Activated naive CD8-positive, alpha-beta T cell treated with anti-CD3 and anti-CD28 coated beads for 36 hours (primary cell): ENCODE data around the gene GATAD2A. TPM values are rescaled to one million over a fixed set of nuclear protein-coding genes. Genes with fewer than 3 reads are reported as not detected.
"Not testable (repeated sequence)": the region's sequence is repeated elsewhere in the genome, so short reads cannot be mapped to it uniquely, and the experiment has no call there.

Experiments used
- DNase-seq: peaks from one replicate; pipeline ENCODE4 v3.0.0; 2021
- H3K27ac Mint-ChIP-seq: one replicate; pipeline ENCODE4 v1.8.0; 2022; ENCODE audit warnings: mild to moderate bottlenecking, moderate library complexity, mixed read lengths
- H3K27me3 Mint-ChIP-seq: one replicate; pipeline ENCODE4 v1.8.0; 2022; ENCODE audit warnings: mild to moderate bottlenecking, mixed read lengths
- H3K36me3 Mint-ChIP-seq: one replicate; pipeline ENCODE4 v1.8.0; 2021; ENCODE audit warnings: mild to moderate bottlenecking, mixed read lengths
- H3K4me1 Mint-ChIP-seq: one replicate; pipeline ENCODE4 v1.8.0; 2021; ENCODE audit warnings: mixed read lengths
- H3K4me3 Mint-ChIP-seq: one replicate; pipeline ENCODE4 v1.8.0; 2022; ENCODE audit warnings: mild to moderate bottlenecking, moderate library complexity, mixed read lengths
- H3K9me3 Mint-ChIP-seq: one replicate; pipeline ENCODE4 v1.8.0; 2022; ENCODE audit warnings: mixed read lengths
- total RNA-seq, 2 experiments: library from RNA; stranded (reverse); gene quantifications; one replicate each; pipeline ENCODE4 v1.2.3, GENCODE V29; 2021

GATAD2A gene
- total RNA-seq, 2 experiments from 2014 or later = 196 to 202 TPM

DNA sequence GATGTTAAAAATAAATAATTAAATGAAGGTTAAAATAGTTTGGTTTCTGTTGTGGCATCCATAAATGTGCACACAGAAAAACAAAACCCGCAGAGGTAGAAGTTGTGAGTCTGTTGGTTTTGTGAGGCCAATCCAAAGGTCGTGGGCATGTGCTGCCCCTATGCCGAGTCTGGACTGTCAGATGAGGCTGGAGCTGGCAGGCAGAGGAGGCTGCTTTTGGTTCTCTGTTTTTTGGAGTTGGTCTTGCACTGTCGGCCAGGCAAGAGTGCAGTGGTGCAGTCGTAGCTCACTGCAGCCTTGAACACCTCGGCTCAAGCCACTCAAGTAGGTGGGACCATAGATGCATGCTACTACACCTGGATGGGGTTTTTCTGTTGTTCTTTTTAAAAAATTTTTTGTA is 66.2 kb downstream of the GATAD2A start:
- no peak overlapping the region for H3K27ac Mint-ChIP-seq
- peaks cover 50% of the 10 kb centered on the region for H3K4me1 Mint-ChIP-seq
- H3K27me3 Mint-ChIP-seq = no peaks in the 10 kb centered on the region
- no peak for DNase-seq
- H3K36me3 Mint-ChIP-seq = peaks cover 51% of the 10 kb centered on the region
- H3K9me3 Mint-ChIP-seq = peaks cover 18% of the 10 kb centered on the region
- no peak overlapping the region for H3K4me3 Mint-ChIP-seq

DNA sequence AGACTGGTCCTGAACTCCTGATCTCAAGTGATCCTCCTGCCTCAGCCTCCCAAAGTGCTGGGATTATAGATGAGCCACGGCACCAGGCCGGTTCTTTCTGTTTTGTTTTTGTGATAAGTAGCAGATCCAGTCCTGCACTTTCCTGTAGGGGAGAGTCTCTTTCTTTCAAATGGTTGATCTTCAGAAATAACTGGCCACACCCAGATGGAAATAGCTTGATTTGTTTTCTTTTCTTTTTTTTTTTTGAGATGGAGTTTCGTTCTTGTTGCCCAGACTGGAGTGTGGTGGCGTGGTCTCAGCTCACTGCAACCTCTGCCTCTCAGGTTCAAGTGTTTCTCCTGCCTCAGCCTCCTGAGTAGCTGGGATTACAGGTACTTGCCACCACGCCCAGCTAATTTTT is 66.6 kb downstream of the GATAD2A start:
- H3K4me3 Mint-ChIP-seq, H3K27ac Mint-ChIP-seq, DNase-seq, H3K27me3 Mint-ChIP-seq: not testable (repeated sequence)
- Mint-ChIP-seq H3K9me3 (peaks cover 16% of the 10 kb centered on the region), H3K36me3 (peaks cover 50% of the 10 kb centered on the region), H3K4me1 (peaks cover 53% of the 10 kb centered on the region)

GRCh38 chr19:19475015-19475765 is 69.7 kb downstream of the GATAD2A start:
- H3K36me3 Mint-ChIP-seq = peaks cover 38% of the 10 kb centered on the region
- H3K27ac Mint-ChIP-seq = no peak overlapping the region
- peaks cover 66% of the 10 kb centered on the region for H3K4me1 Mint-ChIP-seq
- no peaks in the 10 kb centered on the region for H3K9me3 Mint-ChIP-seq
- H3K4me3 Mint-ChIP-seq = no peak overlapping the region
- no peaks in the 10 kb centered on the region for H3K27me3 Mint-ChIP-seq
- DNase-seq = no peak

DNA sequence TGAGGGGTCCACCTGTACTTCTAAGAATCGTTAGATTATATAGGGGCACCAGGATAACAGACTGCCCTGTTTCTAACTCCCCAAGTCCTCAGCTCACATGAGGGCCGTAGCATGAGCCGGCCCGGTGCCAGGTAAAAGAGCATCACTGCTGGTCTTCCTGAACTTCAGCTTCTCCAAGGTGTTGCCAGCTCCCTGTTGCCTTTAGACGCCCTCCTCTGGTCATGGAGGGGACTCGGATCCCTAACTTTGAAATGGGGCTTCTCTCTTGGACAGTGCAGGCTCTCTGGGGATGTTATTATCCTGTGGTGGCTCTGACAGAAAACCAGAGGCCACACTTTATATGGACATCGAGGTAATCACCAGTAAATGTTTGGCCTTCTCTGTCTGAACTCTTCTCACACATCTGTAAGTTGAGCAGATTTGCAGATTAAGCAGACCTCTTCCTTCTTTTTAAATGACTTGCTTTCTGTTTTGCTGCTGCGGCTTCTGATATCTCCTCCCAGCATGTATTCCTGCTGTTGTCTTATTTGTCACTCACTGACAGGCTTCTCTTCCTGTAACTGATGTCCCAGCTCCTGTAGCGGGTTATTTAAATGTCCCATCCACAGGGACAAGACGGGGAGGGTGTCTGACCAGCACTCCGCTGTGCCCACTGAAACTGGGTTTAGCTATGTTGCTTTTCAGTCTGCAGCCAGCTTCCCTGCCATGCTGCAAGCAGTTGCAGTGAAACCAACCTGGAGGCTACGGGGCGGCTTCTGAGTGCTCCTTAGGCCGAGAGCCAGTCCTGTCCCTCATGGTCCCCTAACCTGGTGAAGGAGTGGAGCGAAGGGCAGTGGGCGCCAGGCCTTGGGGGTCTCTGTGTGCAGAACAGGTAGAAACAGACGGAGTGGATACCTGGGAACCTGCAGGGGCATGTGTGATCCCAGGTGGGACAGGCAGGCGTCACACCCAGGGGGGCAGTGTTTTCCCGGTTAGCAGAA is 70.7 kb downstream of the GATAD2A start:
- H3K4me3 Mint-ChIP-seq = no peak overlapping the region

DNA sequence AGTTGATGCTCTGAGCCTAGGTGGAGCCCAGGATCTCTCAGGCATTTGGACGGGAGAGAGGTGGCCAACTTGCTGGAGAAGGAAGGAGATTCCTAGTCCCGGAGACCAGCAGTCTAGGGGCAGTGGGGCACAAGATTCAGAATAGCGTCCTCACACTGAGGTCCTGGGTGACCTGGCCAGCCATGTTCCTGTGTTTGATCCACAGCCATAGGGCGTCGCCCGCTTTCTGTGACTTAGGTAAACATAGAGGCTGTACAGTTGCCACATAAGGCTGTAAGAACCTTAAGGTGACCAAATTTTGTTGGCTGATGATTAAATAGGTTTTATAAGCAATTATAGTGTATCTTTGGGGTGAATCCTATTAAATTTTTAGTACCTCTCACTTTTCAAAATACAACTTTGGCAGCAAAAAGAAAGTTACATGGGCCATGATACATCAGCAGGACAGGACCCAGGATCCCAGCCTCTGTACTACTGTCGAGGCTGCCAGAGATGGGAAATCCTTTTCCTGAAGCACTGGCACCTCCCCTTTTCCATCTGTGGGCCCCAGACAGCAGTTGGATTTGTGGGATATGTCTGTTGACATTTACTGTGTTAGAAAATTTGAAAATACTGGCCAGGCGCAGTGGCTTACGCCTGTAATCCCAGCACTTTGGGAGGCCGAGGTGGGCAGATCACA is 72.4 kb downstream of the GATAD2A start:
- DNase-seq = no peak
- Mint-ChIP-seq H3K4me1 (peaks cover 64% of the 10 kb centered on the region), H3K9me3 (no peaks in the 10 kb centered on the region), H3K27me3 (no peaks in the 10 kb centered on the region), H3K4me3 (no peak overlapping the region), H3K36me3 (peaks cover 23% of the 10 kb centered on the region), H3K27ac (no peak overlapping the region)

More for the DNA sequence above, 70.7 kb downstream of the GATAD2A start:
- Mint-ChIP-seq H3K36me3 (peaks cover 29% of the 10 kb centered on the region), H3K27me3 (no peaks in the 10 kb centered on the region), H3K9me3 (no peaks in the 10 kb centered on the region), H3K4me1 (peaks cover 72% of the 10 kb centered on the region), H3K27ac (peak overlapping the region; percentile 20)
- no peak for DNase-seq

- H3K4me3 Mint-ChIP-seq = no peak overlapping the region
- H3K9me3 Mint-ChIP-seq = no peaks in the 10 kb centered on the region
- H3K27ac Mint-ChIP-seq = peak overlapping the region; percentile 65
- no peaks in the 10 kb centered on the region for H3K27me3 Mint-ChIP-seq
- peaks cover 61% of the 10 kb centered on the region for H3K4me1 Mint-ChIP-seq
- H3K36me3 Mint-ChIP-seq = peaks cover 26% of the 10 kb centered on the region
- peak; percentile 41 for DNase-seq
Observed at GRCh38 chr19:19480688-19481087, 75.2 kb downstream of the GATAD2A start.

DNA sequence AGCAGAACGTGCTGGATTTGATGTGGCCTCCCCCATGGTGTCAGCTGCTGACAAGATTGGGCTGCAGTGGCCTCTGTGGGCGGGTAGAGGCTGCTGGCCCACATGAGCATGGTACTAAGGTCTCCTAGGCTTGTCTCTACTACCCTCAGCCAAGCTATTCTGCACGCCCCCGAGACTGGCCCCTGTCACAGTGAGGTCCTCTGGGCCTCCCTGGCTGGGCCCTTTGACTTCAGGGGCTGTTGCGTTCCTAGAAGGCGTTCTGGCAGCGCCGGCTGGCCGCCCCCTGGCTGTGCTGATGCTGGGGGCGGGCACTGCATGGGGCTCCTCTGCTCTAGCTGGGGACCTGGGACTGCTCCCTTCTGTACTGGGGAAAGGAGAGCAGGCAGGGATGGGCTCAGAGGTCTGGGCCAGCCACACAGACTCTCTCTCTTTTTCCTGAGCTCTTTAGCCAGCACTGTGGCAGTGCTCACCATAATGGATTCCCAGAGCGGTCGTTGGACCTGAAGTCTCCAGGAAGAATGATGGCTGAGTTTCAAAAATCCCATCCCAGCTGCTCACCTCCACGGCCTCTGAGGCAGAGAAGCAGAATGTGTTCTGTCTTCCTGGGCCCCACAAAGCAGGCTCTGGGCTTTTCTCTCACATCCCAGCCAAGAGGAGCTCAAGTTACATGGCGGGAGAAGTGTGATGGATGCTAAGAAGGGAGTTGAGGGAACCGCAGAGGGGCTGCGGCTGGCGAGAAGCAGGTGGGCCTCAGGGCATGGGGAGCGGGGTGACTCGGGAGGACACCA is 77.5 kb downstream of the GATAD2A start:
- Mint-ChIP-seq H3K4me3 (no peak overlapping the region), H3K36me3 (peaks cover 19% of the 10 kb centered on the region), H3K27ac (peak overlapping the region; percentile 56), H3K4me1 (peaks cover 58% of the 10 kb centered on the region), H3K9me3 (no peaks in the 10 kb centered on the region), H3K27me3 (no peaks in the 10 kb centered on the region)
- DNase-seq = no peak

DNA sequence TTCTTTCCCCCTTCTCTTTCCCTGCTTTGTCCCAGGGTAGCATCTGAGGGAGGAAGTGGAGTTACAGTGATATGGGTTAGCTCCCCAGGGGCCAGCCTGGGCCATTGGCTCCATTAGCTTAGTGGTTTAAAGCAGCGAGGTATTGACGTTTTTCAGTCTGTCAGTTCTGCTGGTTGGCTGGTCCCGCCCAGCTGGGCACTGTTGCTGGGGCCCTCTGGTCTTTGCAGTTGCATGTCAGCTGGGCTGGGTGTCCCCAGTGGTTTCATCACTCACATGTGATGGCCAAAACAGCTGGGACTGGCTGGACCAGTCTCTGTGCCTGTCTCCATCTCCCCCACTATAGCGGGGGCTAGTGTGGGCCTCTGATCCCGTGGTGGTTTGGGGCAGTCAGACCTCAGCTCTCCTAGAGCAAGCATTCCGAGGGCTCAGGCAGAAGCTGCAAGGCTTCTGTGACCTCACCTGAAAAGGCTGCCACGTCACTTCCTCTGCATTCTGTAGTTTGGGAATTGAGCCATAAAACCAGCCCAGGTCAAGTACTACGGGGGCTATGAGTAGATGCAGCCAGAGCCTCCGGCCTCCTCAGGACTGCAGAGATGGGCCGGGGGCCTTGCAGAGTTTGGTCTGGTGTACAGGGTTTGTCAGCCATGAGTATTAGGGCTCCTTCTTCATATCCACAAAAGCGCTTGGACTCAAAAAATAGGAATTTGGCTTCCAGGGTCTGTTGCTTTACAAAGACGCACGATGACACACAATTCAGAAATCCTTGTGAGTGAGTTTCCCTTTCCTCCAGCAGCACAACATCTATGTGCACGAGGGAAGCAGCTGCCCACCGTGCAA is 79.9 kb downstream of the GATAD2A start:
- H3K27ac Mint-ChIP-seq = peak overlapping the region; percentile 73
- DNase-seq = no peak
- peaks cover 12% of the 10 kb centered on the region for H3K36me3 Mint-ChIP-seq
- H3K4me1 Mint-ChIP-seq = peaks cover 67% of the 10 kb centered on the region
- H3K4me3 Mint-ChIP-seq = no peak overlapping the region
- no peaks in the 10 kb centered on the region for H3K27me3 Mint-ChIP-seq
- H3K9me3 Mint-ChIP-seq = no peaks in the 10 kb centered on the region

GRCh38 chr19:19485998-19486290 is 80.5 kb downstream of the GATAD2A start:
- H3K27ac Mint-ChIP-seq = peak overlapping the region; percentile 73
- DNase-seq = no peak
- no peaks in the 10 kb centered on the region for H3K9me3 Mint-ChIP-seq
- no peak overlapping the region for H3K4me3 Mint-ChIP-seq
- peaks cover 16% of the 10 kb centered on the region for H3K36me3 Mint-ChIP-seq
- peaks cover 65% of the 10 kb centered on the region for H3K4me1 Mint-ChIP-seq
- H3K27me3 Mint-ChIP-seq = no peaks in the 10 kb centered on the region

DNA sequence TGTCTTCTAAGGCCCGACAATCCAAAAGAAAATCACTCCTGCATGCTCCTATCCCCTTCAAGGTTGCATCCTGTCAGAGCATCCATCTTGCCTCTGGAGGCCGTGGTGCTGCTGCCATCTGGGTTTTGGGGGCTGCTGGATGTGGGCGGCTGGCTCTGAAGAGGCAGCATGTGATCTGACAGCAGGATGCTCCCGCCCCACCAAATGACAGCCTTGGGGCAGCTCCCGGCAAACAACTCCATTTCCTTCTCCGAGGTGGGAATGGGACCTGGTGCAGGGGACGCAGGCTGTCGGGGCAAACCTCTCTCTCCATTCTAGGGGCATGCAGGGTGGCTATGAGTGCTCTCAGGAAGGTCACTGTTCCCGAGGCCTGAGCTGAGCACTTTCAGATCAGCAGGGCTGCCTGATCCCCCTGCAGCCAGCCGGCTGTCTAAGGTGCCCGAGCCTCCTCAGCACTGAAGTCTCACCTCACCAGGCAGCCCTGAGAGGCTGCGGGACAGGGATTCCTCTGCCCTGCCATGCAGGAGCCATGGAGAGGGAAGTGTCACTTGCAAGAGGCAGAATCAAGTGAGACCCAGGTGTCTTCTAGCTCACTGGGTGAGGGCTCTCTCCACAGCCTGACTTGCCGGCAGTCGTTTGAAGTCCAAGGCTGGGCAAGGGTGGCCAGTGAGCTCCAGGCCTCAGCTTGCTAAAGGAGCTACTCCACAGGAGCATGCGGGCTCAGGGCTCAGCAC is 81.0 kb downstream of the GATAD2A start:
- peaks cover 62% of the 10 kb centered on the region for H3K4me1 Mint-ChIP-seq

GRCh38 chr19:19487077-19487949 is 81.8 kb downstream of the GATAD2A start:
- Mint-ChIP-seq H3K9me3 (no peaks in the 10 kb centered on the region), H3K27me3 (no peaks in the 10 kb centered on the region), H3K4me1 (peaks cover 60% of the 10 kb centered on the region), H3K4me3 (no peak overlapping the region), H3K27ac (peak overlapping the region; percentile 95), H3K36me3 (peaks cover 16% of the 10 kb centered on the region)
- no peak for DNase-seq

More for the DNA sequence above, 81.0 kb downstream of the GATAD2A start:
- DNase-seq = no peak
- Mint-ChIP-seq H3K27me3 (no peaks in the 10 kb centered on the region), H3K36me3 (peaks cover 16% of the 10 kb centered on the region), H3K4me3 (no peak overlapping the region), H3K9me3 (no peaks in the 10 kb centered on the region), H3K27ac (peak overlapping the region; percentile 34)

GRCh38 chr19:19487950-19488874 is 82.7 kb downstream of the GATAD2A start:
- DNase-seq = no peak
- Mint-ChIP-seq H3K27me3 (no peaks in the 10 kb centered on the region), H3K27ac (peak overlapping the region; percentile 95), H3K9me3 (no peaks in the 10 kb centered on the region), H3K4me3 (peak overlapping the region; percentile 58), H3K4me1 (peaks cover 56% of the 10 kb centered on the region), H3K36me3 (peaks cover 11% of the 10 kb centered on the region)
